Measurements from ENCODE around the gene HSPA12B.

DNA sequence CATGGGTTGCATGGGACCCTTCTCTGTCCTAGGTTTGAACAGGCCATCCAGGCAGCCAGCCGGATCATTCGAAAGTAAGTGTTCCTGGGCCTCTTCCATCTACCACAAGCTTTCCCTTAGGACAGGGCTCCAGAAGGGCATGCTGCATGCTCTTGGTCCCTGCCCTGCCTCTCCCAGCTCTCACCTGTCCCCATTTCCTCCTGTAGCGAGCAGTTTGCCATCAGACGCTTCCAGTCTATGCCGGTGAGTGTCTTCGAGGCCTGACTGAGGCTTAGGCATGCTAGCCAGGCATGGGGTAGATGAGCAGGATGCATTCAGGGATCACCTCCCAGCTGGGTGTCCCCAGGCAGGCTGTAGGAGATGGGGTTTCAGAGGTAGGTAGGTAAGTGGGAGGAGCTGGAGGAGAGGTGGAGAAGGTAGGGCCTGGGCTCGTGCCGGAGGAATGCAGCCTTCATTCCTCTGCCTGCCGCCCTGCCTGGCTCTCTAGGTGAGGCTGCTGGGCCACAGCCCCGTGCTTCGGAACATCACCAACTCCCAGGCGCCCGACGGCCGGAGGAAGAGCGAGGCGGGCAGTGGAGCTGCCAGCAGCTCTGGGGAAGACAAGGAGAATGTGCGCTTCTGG lies 67.9 kb downstream of the HSPA12B start:
- TF ChIP-seq, protein P1, sequence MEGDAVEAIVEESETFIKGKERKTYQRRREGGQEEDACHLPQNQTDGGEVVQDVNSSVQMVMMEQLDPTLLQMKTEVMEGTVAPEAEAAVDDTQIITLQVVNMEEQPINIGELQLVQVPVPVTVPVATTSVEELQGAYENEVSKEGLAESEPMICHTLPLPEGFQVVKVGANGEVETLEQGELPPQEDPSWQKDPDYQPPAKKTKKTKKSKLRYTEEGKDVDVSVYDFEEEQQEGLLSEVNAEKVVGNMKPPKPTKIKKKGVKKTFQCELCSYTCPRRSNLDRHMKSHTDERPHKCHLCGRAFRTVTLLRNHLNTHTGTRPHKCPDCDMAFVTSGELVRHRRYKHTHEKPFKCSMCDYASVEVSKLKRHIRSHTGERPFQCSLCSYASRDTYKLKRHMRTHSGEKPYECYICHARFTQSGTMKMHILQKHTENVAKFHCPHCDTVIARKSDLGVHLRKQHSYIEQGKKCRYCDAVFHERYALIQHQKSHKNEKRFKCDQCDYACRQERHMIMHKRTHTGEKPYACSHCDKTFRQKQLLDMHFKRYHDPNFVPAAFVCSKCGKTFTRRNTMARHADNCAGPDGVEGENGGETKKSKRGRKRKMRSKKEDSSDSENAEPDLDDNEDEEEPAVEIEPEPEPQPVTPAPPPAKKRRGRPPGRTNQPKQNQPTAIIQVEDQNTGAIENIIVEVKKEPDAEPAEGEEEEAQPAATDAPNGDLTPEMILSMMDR (conservative IDR thresholded peaks at IDR 0.05; ENCODE audit: low read length): no peak
- TF ChIP-seq EZH2phosphoT487 (IDR thresholded peaks at IDR 0.05; ENCODE audit: borderline replicate concordance, low read depth, low read length): no peak

Data from OCI-LY7 (cell line).